ENCODE measurements around the gene NLRP11. TPM values are rescaled to one million over a fixed set of nuclear protein-coding genes. Genes with fewer than 3 reads are reported as not detected.

NLRP11 gene
- total and polyA plus RNA-seq, 5 experiments from 2014 or later, result not detected

- Mint-ChIP-seq H3K4me1 (no peaks in the 10 kb centered on the region), H3K36me3 (peaks cover 0 to 11% (median 4%) of the 10 kb centered on the region in 3 donors), H3K27me3 (peaks cover 0 to 12% (median 2%) of the 10 kb centered on the region in 5 donors), H3K4me3 (no peak overlapping the region), H3K9me3 (peaks cover 0 to 19% (median 12%) of the 10 kb centered on the region in 9 donors), H3K27ac (no peak overlapping the region)
- no peak for DNase-seq
- POLR2A ChIA-PET, result no interaction called here
- no peak for ATAC-seq
Measured at GRCh38 chr19:55832676-55833075, 877 bp upstream of the NLRP11 start.

- Mint-ChIP-seq H3K27ac (no peak overlapping the region), H3K4me3 (no peak overlapping the region), H3K27me3 (peaks cover 0 to 12% (median 2%) of the 10 kb centered on the region in 5 donors), H3K36me3 (no peaks in the 10 kb centered on the region), H3K9me3 (peaks cover 0 to 10% (median 3%) of the 10 kb centered on the region in 9 donors), H3K4me1 (no peaks in the 10 kb centered on the region)
- ATAC-seq, result no peak
- no peak for DNase-seq
- POLR2A ChIA-PET, result no interaction called here
Measured at GRCh38 chr19:55830656-55831055, 1.1 kb downstream of the NLRP11 start.

- ATAC-seq, result no peak
- Mint-ChIP-seq H3K36me3 (peaks cover 0 to 5% (median 1%) of the 10 kb centered on the region in 3 donors), H3K9me3 (peaks cover 0 to 11% (median 6%) of the 10 kb centered on the region in 9 donors), H3K4me3 (no peak overlapping the region), H3K27me3 (peaks cover 9 to 42% (median 16%) of the 10 kb centered on the region in 5 donors), H3K27ac (no peak overlapping the region), H3K4me1 (no peaks in the 10 kb centered on the region)
- POLR2A ChIA-PET, result no interaction called here
- DNase-seq, result no peak
Measured at GRCh38 chr19:55820037-55820436, 11.8 kb downstream of the NLRP11 start.

- H3K27ac Mint-ChIP-seq, result no peak overlapping the region
- POLR2A ChIA-PET, result no interaction called here
- H3K27me3 Mint-ChIP-seq, result peaks cover 12 to 66% (median 25%) of the 10 kb centered on the region in 5 donors
- H3K4me1 Mint-ChIP-seq, result peaks cover 0 to 6% (median 5%) of the 10 kb centered on the region in 4 donors
- H3K36me3 Mint-ChIP-seq, result peaks cover 0 to 5% (median 0%) of the 10 kb centered on the region in 3 donors
- ATAC-seq (no peak), DNase-seq (no peak)
- H3K9me3 Mint-ChIP-seq, result peaks cover 0 to 10% (median 0%) of the 10 kb centered on the region in 9 donors
- H3K4me3 Mint-ChIP-seq, result no peak overlapping the region
Measured at GRCh38 chr19:55813906-55814305, 17.9 kb downstream of the NLRP11 start.

- Mint-ChIP-seq H3K4me3 (no peak overlapping the region), H3K36me3 (peaks cover 0 to 5% (median 0%) of the 10 kb centered on the region in 3 donors), H3K27me3 (peaks cover 10 to 59% (median 25%) of the 10 kb centered on the region in 5 donors), H3K4me1 (peaks cover 0 to 8% (median 5%) of the 10 kb centered on the region in 4 donors), H3K27ac (no peak overlapping the region), H3K9me3 (peaks cover 0 to 15% (median 0%) of the 10 kb centered on the region in 9 donors)
- POLR2A ChIA-PET, result no interaction called here
- ATAC-seq (no peak), DNase-seq (no peak)
Measured at GRCh38 chr19:55812449-55812848, 19.4 kb downstream of the NLRP11 start.

GRCh38 chr19:55811340-55811739, 20.5 kb downstream of the NLRP11 start:
- Mint-ChIP-seq H3K27ac (no peak overlapping the region), H3K27me3 (peaks cover 14 to 64% (median 25%) of the 10 kb centered on the region in 5 donors), H3K4me3 (no peak overlapping the region), H3K9me3 (peaks cover 0 to 26% (median 4%) of the 10 kb centered on the region in 9 donors), H3K36me3 (peaks cover 0 to 11% (median 0%) of the 10 kb centered on the region in 3 donors), H3K4me1 (peaks cover 0 to 8% (median 5%) of the 10 kb centered on the region in 4 donors)
- DNase-seq (no peak), ATAC-seq (no peak)
- POLR2A ChIA-PET, result no interaction called here

GRCh38 chr19:55809381-55810058, 22.3 kb downstream of the NLRP11 start:
- Mint-ChIP-seq H3K4me1 (peaks cover 0 to 8% (median 5%) of the 10 kb centered on the region in 4 donors), H3K27ac (no peak overlapping the region), H3K9me3 (peaks cover 0 to 35% (median 4%) of the 10 kb centered on the region in 9 donors), H3K27me3 (peaks cover 15 to 57% (median 24%) of the 10 kb centered on the region in 5 donors), H3K4me3 (peak overlapping the region in 2 of 10 donors; percentile 16 to 34), H3K36me3 (peaks cover 0 to 16% (median 0%) of the 10 kb centered on the region in 3 donors)
- DNase-seq, result peak in 6 of 10 donors; percentile 2 to 30 (median 15)
- ATAC-seq, result peak; percentile 47 to 64
- POLR2A ChIA-PET, result interaction anchor here (0.5 kb wide), 1 partner anchor 300 kb away, joined by 3 read pairs; no protein-coding TSS in a partner anchor

- no peak for ATAC-seq
- no peak overlapping the region for H3K27ac Mint-ChIP-seq
Measured at GRCh38 chr19:55802281-55802680, 29.5 kb downstream of the NLRP11 start.

GRCh38 chr19:55801416-55801815, 30.4 kb downstream of the NLRP11 start:
- no peaks in the 10 kb centered on the region for H3K4me1 Mint-ChIP-seq
- DNase-seq (no peak), ATAC-seq (no peak)
- POLR2A ChIA-PET, result no interaction called here
- peaks cover 13 to 63% (median 22%) of the 10 kb centered on the region in 5 donors for H3K27me3 Mint-ChIP-seq
- H3K9me3 Mint-ChIP-seq, result peaks cover 0 to 32% (median 5%) of the 10 kb centered on the region in 9 donors
- peaks cover 0 to 19% (median 0%) of the 10 kb centered on the region in 3 donors for H3K36me3 Mint-ChIP-seq
- no peak overlapping the region for H3K27ac Mint-ChIP-seq
- no peak overlapping the region for H3K4me3 Mint-ChIP-seq

More at GRCh38 chr19:55802281-55802680, 29.5 kb downstream of the NLRP11 start:
- Mint-ChIP-seq H3K36me3 (peaks cover 0 to 21% (median 0%) of the 10 kb centered on the region in 3 donors), H3K4me3 (no peak overlapping the region), H3K27me3 (peaks cover 15 to 63% (median 20%) of the 10 kb centered on the region in 5 donors), H3K4me1 (no peaks in the 10 kb centered on the region), H3K9me3 (peaks cover 0 to 36% (median 7%) of the 10 kb centered on the region in 9 donors)
- no peak for DNase-seq
- POLR2A ChIA-PET, result no interaction called here

- H3K4me1 Mint-ChIP-seq, result no peaks in the 10 kb centered on the region
- peaks cover 12 to 55% (median 24%) of the 10 kb centered on the region in 5 donors for H3K27me3 Mint-ChIP-seq
- POLR2A ChIA-PET, result no interaction called here
- no peak for ATAC-seq
- H3K27ac Mint-ChIP-seq, result no peak overlapping the region
- no peak for DNase-seq
- no peak overlapping the region for H3K4me3 Mint-ChIP-seq
- peaks cover 0 to 9% (median 0%) of the 10 kb centered on the region in 3 donors for H3K36me3 Mint-ChIP-seq
- peaks cover 0 to 5% (median 0%) of the 10 kb centered on the region in 9 donors for H3K9me3 Mint-ChIP-seq
Measured at GRCh38 chr19:55795021-55795420, 36.8 kb downstream of the NLRP11 start.

GRCh38 chr19:55781112-55781511, 50.7 kb downstream of the NLRP11 start:
- DNase-seq, result no peak
- Mint-ChIP-seq H3K4me1 (no peaks in the 10 kb centered on the region), H3K9me3 (peaks cover 0 to 4% (median 0%) of the 10 kb centered on the region in 9 donors), H3K36me3 (no peaks in the 10 kb centered on the region), H3K27me3 (peaks cover 24 to 84% (median 29%) of the 10 kb centered on the region in 5 donors), H3K4me3 (no peak overlapping the region), H3K27ac (no peak overlapping the region)
- ATAC-seq, result no peak
- POLR2A ChIA-PET, result no interaction called here

- POLR2A ChIA-PET, result no interaction called here
- DNase-seq, result no peak
- H3K27ac Mint-ChIP-seq, result no peak overlapping the region
- no peaks in the 10 kb centered on the region for H3K36me3 Mint-ChIP-seq
- H3K4me1 Mint-ChIP-seq, result no peaks in the 10 kb centered on the region
- no peak for ATAC-seq
- H3K27me3 Mint-ChIP-seq, result peaks cover 26 to 80% (median 42%) of the 10 kb centered on the region in 5 donors
- H3K9me3 Mint-ChIP-seq, result peaks cover 0 to 4% (median 0%) of the 10 kb centered on the region in 9 donors
- H3K4me3 Mint-ChIP-seq, result no peak overlapping the region
Measured at GRCh38 chr19:55778331-55778730, 53.5 kb downstream of the NLRP11 start.

GRCh38 chr19:55777528-55777927, 54.3 kb downstream of the NLRP11 start:
- POLR2A ChIA-PET, result no interaction called here
- no peak for ATAC-seq
- no peaks in the 10 kb centered on the region for H3K36me3 Mint-ChIP-seq
- DNase-seq, result no peak
- H3K4me3 Mint-ChIP-seq, result no peak overlapping the region
- peaks cover 25 to 72% (median 42%) of the 10 kb centered on the region in 5 donors for H3K27me3 Mint-ChIP-seq
- no peak overlapping the region for H3K27ac Mint-ChIP-seq
- no peaks in the 10 kb centered on the region for H3K4me1 Mint-ChIP-seq
- H3K9me3 Mint-ChIP-seq, result peaks cover 0 to 4% (median 0%) of the 10 kb centered on the region in 9 donors

Data from naive thymus-derived CD8-positive, alpha-beta T cell (primary cell).